ENCODE measurements around the gene GSK3B. TPM values are rescaled to one million over a fixed set of nuclear protein-coding genes. Genes with fewer than 3 reads are reported as not detected.

The GSK3B gene
- total and polyA plus RNA-seq, 2 experiments from 2014 or later: 19.7 to 43.1 TPM

GRCh38 chr3:119955972-119956371 lies 138.3 kb downstream of the GSK3B start:
- H3K4me1 ChIP-seq (ENCODE audit: insufficient read depth): no peaks in the 10 kb centered on the region
- no peak overlapping the region for H3K27ac ChIP-seq
- no peak for DNase-seq
- in situ Hi-C loops (cut with MboI): no loop called here
- TF ChIP-seq EZH2phosphoT487 (IDR thresholded peaks at IDR 0.05; ENCODE audit: insufficient read depth, low read depth) (no peak), EZH2 (IDR thresholded peaks at IDR 0.05; ENCODE audit: insufficient read depth, poor library complexity, severe bottlenecking) (no peak)
- H2AFZ ChIP-seq: no peak overlapping the region
- H3K27me3 ChIP-seq (replicated peaks; ENCODE audit: insufficient read depth): no peaks in the 10 kb centered on the region
- peaks cover 28% of the 10 kb centered on the region; the same call in 1 of the 2 replicates for H4K20me1 ChIP-seq (ENCODE audit: insufficient read depth)
- H3K36me3 ChIP-seq (ENCODE audit: low read depth): no peaks in the 10 kb centered on the region
- no peak overlapping the region for H3K4me2 ChIP-seq (ENCODE audit: unreplicated experiment)
- no peak overlapping the region for H3K4me3 ChIP-seq
- H3F3A ChIP-seq (ENCODE audit: insufficient read depth): no peaks in the 10 kb centered on the region
- no peak overlapping the region for H3K9ac ChIP-seq
- WGBS, 2 experiments (ENCODE audit: low coverage in 1 of 2, low lambda C conversion rate in 2 of 2, missing lambda C conversion rate in 2 of 2): 82 to 86% methylated on average over 6 of the region's 6 CpGs
- H3K9me3 ChIP-seq (ENCODE audit: low read depth): no peaks in the 10 kb centered on the region
- H3K9me2 ChIP-seq (ENCODE audit: insufficient read depth): no peaks in the 10 kb centered on the region
- peaks cover 27% of the 10 kb centered on the region for H3K79me2 ChIP-seq (ENCODE audit: insufficient read depth)

GRCh38 chr3:119950666-119951325 lies 143.5 kb downstream of the GSK3B start:
- H3F3A ChIP-seq (ENCODE audit: insufficient read depth): no peaks in the 10 kb centered on the region
- H2AFZ ChIP-seq: no peak overlapping the region
- peaks cover 38% of the 10 kb centered on the region for H4K20me1 ChIP-seq (ENCODE audit: insufficient read depth)
- 95 to 98% methylated on average over 3 of the region's 3 CpGs for WGBS, 2 experiments (ENCODE audit: low coverage in 1 of 2, low lambda C conversion rate in 2 of 2, missing lambda C conversion rate in 2 of 2)
- no peak for DNase-seq
- H3K4me3 ChIP-seq: no peak overlapping the region
- H3K9ac ChIP-seq: no peak overlapping the region
- H3K79me2 ChIP-seq (ENCODE audit: insufficient read depth): no peaks in the 10 kb centered on the region
- no peak for TF ChIP-seq EZH2phosphoT487 (IDR thresholded peaks at IDR 0.05; ENCODE audit: insufficient read depth, low read depth)
- no peak for TF ChIP-seq EZH2 (IDR thresholded peaks at IDR 0.05; ENCODE audit: insufficient read depth, poor library complexity, severe bottlenecking)
- H3K4me1 ChIP-seq (ENCODE audit: insufficient read depth): no peaks in the 10 kb centered on the region
- H3K27me3 ChIP-seq (replicated peaks; ENCODE audit: insufficient read depth): no peaks in the 10 kb centered on the region
- in situ Hi-C loops (cut with MboI): no loop called here
- H3K4me2 ChIP-seq (ENCODE audit: unreplicated experiment): no peak overlapping the region
- H3K27ac ChIP-seq: no peak overlapping the region
- H3K9me2 ChIP-seq (ENCODE audit: insufficient read depth): no peaks in the 10 kb centered on the region
- H3K36me3 ChIP-seq (ENCODE audit: low read depth): 0 out of 2 replicates have a peak, but pooled peaks cover 7% of the 10 kb centered on the region
- no peaks in the 10 kb centered on the region for H3K9me3 ChIP-seq (ENCODE audit: low read depth)

- no peaks in the 10 kb centered on the region for H3K27me3 ChIP-seq (replicated peaks; ENCODE audit: insufficient read depth)
- H4K20me1 ChIP-seq (ENCODE audit: insufficient read depth): peaks cover 21% of the 10 kb centered on the region
- no peaks in the 10 kb centered on the region for H3K4me1 ChIP-seq (ENCODE audit: insufficient read depth)
- no peak overlapping the region for H3K9ac ChIP-seq
- in situ Hi-C loops (cut with MboI): no loop called here
- H3K36me3 ChIP-seq (ENCODE audit: low read depth): peaks cover 14% of the 10 kb centered on the region; the same call in 1 of the 2 replicates
- no peak for TF ChIP-seq EZH2 (IDR thresholded peaks at IDR 0.05; ENCODE audit: insufficient read depth, poor library complexity, severe bottlenecking)
- TF ChIP-seq EZH2phosphoT487 (IDR thresholded peaks at IDR 0.05; ENCODE audit: insufficient read depth, low read depth): no peak
- 4 to 9% methylated on average over 1 of the region's 1 CpG for WGBS, 2 experiments (ENCODE audit: low coverage in 1 of 2, low lambda C conversion rate in 2 of 2, missing lambda C conversion rate in 2 of 2)
- no peak overlapping the region for H3K27ac ChIP-seq
- H3K4me3 ChIP-seq: no peak overlapping the region
- no peaks in the 10 kb centered on the region for H3K9me3 ChIP-seq (ENCODE audit: low read depth)
- no peaks in the 10 kb centered on the region for H3K9me2 ChIP-seq (ENCODE audit: insufficient read depth)
- DNase-seq: no peak
- H3K4me2 ChIP-seq (ENCODE audit: unreplicated experiment): no peak overlapping the region
- no peaks in the 10 kb centered on the region; the same call in none of the 2 replicates for H3K79me2 ChIP-seq (ENCODE audit: insufficient read depth)
- H3F3A ChIP-seq (ENCODE audit: insufficient read depth): no peaks in the 10 kb centered on the region
- H2AFZ ChIP-seq: no peak overlapping the region
Measured at GRCh38 chr3:119945291-119945690, 149.0 kb downstream of the GSK3B start.

GRCh38 chr3:119944091-119944490 lies 150.2 kb downstream of the GSK3B start:
- TF ChIP-seq EZH2phosphoT487 (IDR thresholded peaks at IDR 0.05; ENCODE audit: insufficient read depth, low read depth) (no peak), EZH2 (IDR thresholded peaks at IDR 0.05; ENCODE audit: insufficient read depth, poor library complexity, severe bottlenecking) (no peak)
- Histone ChIP-seq H3K36me3 (ENCODE audit: low read depth) (peaks cover 14% of the 10 kb centered on the region; the same call in 1 of the 2 replicates), H3K9ac (no peak overlapping the region), H4K20me1 (ENCODE audit: insufficient read depth) (peaks cover 17% of the 10 kb centered on the region), H2AFZ (no peak overlapping the region), H3F3A (ENCODE audit: insufficient read depth) (no peaks in the 10 kb centered on the region), H3K4me2 (ENCODE audit: unreplicated experiment) (no peak overlapping the region), H3K4me3 (no peak overlapping the region), H3K79me2 (ENCODE audit: insufficient read depth) (peaks cover 8% of the 10 kb centered on the region), H3K27me3 (replicated peaks; ENCODE audit: insufficient read depth) (no peaks in the 10 kb centered on the region), H3K4me1 (ENCODE audit: insufficient read depth) (no peaks in the 10 kb centered on the region), H3K9me3 (ENCODE audit: low read depth) (no peaks in the 10 kb centered on the region), H3K27ac (no peak overlapping the region), H3K9me2 (ENCODE audit: insufficient read depth) (no peaks in the 10 kb centered on the region)
- WGBS, 2 experiments (ENCODE audit: low coverage in 1 of 2, low lambda C conversion rate in 2 of 2, missing lambda C conversion rate in 2 of 2): 97 to 98% methylated on average over 2 of the region's 2 CpGs
- in situ Hi-C loops (cut with MboI): no loop called here
- DNase-seq: no peak
